Vagina (tissue), 2 donors: ENCODE results near the gene LTBP2. TPM values are rescaled to one million over a fixed set of nuclear protein-coding genes. Genes with fewer than 3 reads are reported as not detected.

ENCODE experiments used
- DNase-seq, 2 donors: peaks; one replicate each; pipeline ENCODE4 v3.0.0-alpha.2; 2017; ENCODE audit errors: extremely low spot score in 2 of 2
- H3K27ac ChIP-seq: fragments of 200-600 bp; sonication (generic); one replicate; pipeline ENCODE4 v1.5.1; 2019
- H3K27me3 ChIP-seq: fragments of 200-600 bp; sonication (generic); one replicate; pipeline ENCODE4 v1.5.1; 2019
- H3K36me3 ChIP-seq, 2 donors: fragments of 200-600 bp; sonication (generic); one replicate each; pipeline ENCODE4 v1.5.1; 2017 to 2019
- H3K4me1 ChIP-seq: fragments of 200-600 bp; sonication (generic); one replicate; pipeline ENCODE4 v1.5.1; 2019
- H3K4me3 ChIP-seq, 2 donors: fragments of 200-600 bp; sonication (generic); 1 replicate in 1 of 2; 2 replicates in 1 of 2; pipeline ENCODE4 v1.5.1; 2016 to 2019
- H3K9me3 ChIP-seq: fragments of 200-600 bp; sonication (generic); one replicate; pipeline ENCODE4 v1.5.1; 2019
- POLR2A ChIP-seq, 2 donors: fragments of 450-650 bp; IDR thresholded peaks; one replicate each; pipeline ENCODE4 v1.6.1; 2017; ENCODE audit warnings: antibody characterized with exemption in 2 of 2, mild to moderate bottlenecking in 2 of 2, moderate library complexity in 2 of 2
- POLR2AphosphoS5 ChIP-seq, 2 donors: sonication (generic); formaldehyde crosslinking; IDR thresholded peaks; one replicate each; pipeline ENCODE4 v1.9.0; 2017; ENCODE audit warnings: antibody characterized with exemption in 2 of 2, mild to moderate bottlenecking in 2 of 2, low read depth in 1 of 2; ENCODE audit not compliant: insufficient read depth in 1 of 2
- intact Hi-C: fragments of 100-400 bp; cut with DNase I; formaldehyde crosslinking; loops from one replicate; pipeline ENCODE4 v1.15.1; 2023
- total RNA-seq: library from RNA; depleted of rRNA; stranded (reverse); fragments of >200 nt; gene quantifications from one replicate; pipeline ENCODE4 v1.2.3, GENCODE V29; 2016
- TF ChIP-seq, protein P1 (sequence below), 3 experiments: fragments of 450-650 bp in 2 of 3; fragments of 200-600 bp in 1 of 3; sonication (generic) in 1 of 3; IDR thresholded peaks; one replicate each; pipeline ENCODE4 v1.5.1; 2017 to 2019; ENCODE audit warnings: antibody characterized with exemption in 3 of 3, mild to moderate bottlenecking in 2 of 3, moderate library complexity in 2 of 3

The LTBP2 gene
- total RNA-seq, 1 donor from 2014 or later = 52.5 TPM

DNA sequence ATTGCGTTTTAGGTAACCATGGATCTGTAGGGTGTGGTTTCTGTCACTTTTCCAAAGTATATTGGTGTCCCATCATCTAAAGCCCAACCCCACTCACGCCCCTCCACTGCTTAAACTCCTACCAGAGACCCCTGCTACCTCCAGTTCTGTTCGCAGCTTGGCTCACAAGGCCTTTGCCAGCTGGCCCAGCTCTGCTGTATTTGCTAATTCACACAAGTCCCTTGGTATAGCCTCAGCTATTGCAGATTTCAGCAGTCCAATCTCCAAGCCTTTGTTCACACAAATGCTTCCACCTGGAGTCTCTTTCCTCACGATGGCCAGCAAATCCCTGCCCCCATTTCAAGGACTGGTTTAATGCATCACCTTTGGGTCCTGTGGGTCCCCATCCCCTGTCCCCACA is 94.3 kb downstream of the LTBP2 start:
- H3K27ac ChIP-seq = no peak overlapping the region
- no peak overlapping the region for H3K4me3 ChIP-seq
- H3K27me3 ChIP-seq = no peaks in the 10 kb centered on the region
- intact Hi-C loops = no loop called here
- TF ChIP-seq POLR2A (IDR thresholded peaks at IDR 0.05) (no peak), POLR2AphosphoS5 (IDR thresholded peaks at IDR 0.05; ENCODE audit: insufficient read depth in 1 of 2, low read depth in 1 of 2) (no peak)
- TF ChIP-seq, protein P1, sequence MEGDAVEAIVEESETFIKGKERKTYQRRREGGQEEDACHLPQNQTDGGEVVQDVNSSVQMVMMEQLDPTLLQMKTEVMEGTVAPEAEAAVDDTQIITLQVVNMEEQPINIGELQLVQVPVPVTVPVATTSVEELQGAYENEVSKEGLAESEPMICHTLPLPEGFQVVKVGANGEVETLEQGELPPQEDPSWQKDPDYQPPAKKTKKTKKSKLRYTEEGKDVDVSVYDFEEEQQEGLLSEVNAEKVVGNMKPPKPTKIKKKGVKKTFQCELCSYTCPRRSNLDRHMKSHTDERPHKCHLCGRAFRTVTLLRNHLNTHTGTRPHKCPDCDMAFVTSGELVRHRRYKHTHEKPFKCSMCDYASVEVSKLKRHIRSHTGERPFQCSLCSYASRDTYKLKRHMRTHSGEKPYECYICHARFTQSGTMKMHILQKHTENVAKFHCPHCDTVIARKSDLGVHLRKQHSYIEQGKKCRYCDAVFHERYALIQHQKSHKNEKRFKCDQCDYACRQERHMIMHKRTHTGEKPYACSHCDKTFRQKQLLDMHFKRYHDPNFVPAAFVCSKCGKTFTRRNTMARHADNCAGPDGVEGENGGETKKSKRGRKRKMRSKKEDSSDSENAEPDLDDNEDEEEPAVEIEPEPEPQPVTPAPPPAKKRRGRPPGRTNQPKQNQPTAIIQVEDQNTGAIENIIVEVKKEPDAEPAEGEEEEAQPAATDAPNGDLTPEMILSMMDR (IDR thresholded peaks at IDR 0.05) = no peak
- DNase-seq = no peak
- H3K9me3 ChIP-seq = no peaks in the 10 kb centered on the region
- no peaks in the 10 kb centered on the region for H3K4me1 ChIP-seq
- peaks cover 0 to 7% of the 10 kb centered on the region in 2 donors for H3K36me3 ChIP-seq

DNA sequence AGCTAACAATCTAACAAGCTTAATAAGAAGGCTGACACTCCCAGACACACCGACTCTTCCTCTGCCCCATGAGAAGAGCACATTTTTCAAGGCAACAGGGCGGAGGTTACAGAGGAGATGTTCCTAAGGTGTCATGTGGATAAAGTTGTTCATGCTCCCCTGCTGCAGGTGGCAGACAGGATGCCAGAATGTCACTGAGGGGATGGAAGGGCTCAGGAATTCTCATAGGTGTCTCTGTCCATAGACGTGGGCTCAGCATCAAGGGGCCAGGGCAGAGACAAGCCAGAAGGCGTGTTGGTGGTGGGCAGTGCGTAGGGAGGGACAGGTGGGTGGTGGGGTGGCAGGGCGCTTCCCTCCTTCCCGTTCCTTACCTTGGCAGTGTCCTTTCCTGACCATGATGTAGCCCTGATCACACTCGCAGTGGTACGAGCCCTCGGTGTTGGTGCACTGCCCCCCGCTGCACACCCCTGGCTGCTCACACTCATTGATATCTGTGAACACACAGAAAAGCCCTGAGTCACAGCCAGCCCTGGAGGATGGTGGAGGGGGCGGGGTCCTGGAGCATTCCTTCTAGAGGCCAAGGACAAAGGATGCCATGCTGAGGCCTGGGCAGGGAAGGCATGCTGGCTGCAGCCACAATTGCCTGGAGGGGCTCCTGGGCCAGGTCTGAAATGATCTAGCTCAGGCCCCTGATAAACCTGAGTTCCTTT is 95.4 kb downstream of the LTBP2 start:
- no peaks in the 10 kb centered on the region for H3K27me3 ChIP-seq
- H3K36me3 ChIP-seq = peaks cover 0 to 10% of the 10 kb centered on the region in 2 donors
- H3K27ac ChIP-seq = no peak overlapping the region
- intact Hi-C loops = no loop called here
- H3K4me3 ChIP-seq = no peak overlapping the region
- no peaks in the 10 kb centered on the region for H3K4me1 ChIP-seq
- no peaks in the 10 kb centered on the region for H3K9me3 ChIP-seq
- no peak for DNase-seq
- TF ChIP-seq POLR2AphosphoS5 (IDR thresholded peaks at IDR 0.05; ENCODE audit: insufficient read depth in 1 of 2, low read depth in 1 of 2) (no peak), POLR2A (IDR thresholded peaks at IDR 0.05) (no peak)
- TF ChIP-seq, protein P1 (IDR thresholded peaks at IDR 0.05) = no peak

DNA sequence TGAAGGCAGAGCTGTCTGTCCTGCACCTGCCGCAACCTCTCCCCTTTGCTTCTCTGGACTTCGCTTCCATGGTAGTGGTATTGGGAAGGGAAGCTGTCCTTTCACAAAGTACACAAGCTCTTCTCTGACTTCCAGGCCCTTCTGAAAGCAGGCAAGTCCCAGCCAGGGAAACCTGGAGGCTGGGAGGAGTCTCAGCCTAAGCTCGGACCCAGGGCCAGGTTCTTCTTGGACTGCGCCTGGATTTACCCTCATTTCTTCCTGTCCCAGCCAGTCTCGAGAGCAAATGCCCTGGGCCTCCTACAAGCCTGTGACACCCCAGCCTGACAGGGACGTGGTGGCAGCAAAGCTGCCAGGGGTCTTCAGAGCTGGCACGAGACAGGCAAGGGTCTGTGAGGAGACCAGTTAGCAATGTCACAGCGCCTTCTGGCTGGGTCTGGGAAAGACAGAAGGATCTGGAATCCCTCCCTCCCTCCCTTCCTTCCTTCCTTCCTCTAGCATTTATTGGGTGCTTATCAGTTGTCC is 96.1 kb downstream of the LTBP2 start:
- Histone ChIP-seq H3K36me3 (peaks cover 0 to 8% of the 10 kb centered on the region in 2 donors), H3K27ac (no peak overlapping the region), H3K9me3 (no peaks in the 10 kb centered on the region), H3K4me1 (no peaks in the 10 kb centered on the region), H3K27me3 (no peaks in the 10 kb centered on the region), H3K4me3 (no peak overlapping the region)
- intact Hi-C loops = no loop called here
- TF ChIP-seq, protein P1 (IDR thresholded peaks at IDR 0.05) = no peak
- no peak for TF ChIP-seq POLR2AphosphoS5 (IDR thresholded peaks at IDR 0.05; ENCODE audit: insufficient read depth in 1 of 2, low read depth in 1 of 2)
- TF ChIP-seq POLR2A (IDR thresholded peaks at IDR 0.05) = no peak
- DNase-seq = no peak

DNA sequence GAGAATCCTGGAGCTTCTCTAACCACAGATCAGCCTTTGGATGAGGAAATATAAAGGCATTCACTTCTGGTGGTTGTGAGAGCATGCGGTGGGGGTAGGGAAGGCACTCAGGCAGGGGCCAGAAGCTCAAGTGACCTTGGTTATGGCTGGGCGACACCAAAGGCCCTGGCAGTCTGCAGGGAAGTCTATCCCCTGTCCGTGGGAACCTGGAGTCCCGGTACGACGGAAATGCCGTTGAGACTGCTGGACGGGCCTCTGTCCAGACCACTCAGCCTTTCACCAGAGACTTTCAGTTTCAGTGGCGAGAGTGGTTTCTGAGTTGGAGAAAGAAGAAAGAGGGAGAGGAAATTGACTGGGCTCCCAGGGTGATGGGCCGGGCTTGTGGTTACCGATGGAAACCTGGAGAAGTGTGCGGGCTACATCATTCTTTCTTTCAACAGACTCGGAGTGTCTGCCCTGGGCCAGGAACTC is 97.5 kb downstream of the LTBP2 start:
- Histone ChIP-seq H3K9me3 (no peaks in the 10 kb centered on the region), H3K27ac (no peak overlapping the region), H3K36me3 (peaks cover 0 to 10% of the 10 kb centered on the region in 2 donors), H3K4me1 (no peaks in the 10 kb centered on the region), H3K4me3 (no peak overlapping the region), H3K27me3 (no peaks in the 10 kb centered on the region)
- DNase-seq = no peak
- TF ChIP-seq POLR2AphosphoS5 (IDR thresholded peaks at IDR 0.05; ENCODE audit: insufficient read depth in 1 of 2, low read depth in 1 of 2) (no peak), POLR2A (IDR thresholded peaks at IDR 0.05) (no peak)
- TF ChIP-seq, protein P1 (IDR thresholded peaks at IDR 0.05) = no peak
- intact Hi-C loops = no loop called here
